ENCODE results near the gene TNFRSF4.

GRCh38 chr1:1259119-1259488, 45.2 kb upstream of the TNFRSF4 start:
- TF ChIP-seq CTCF (conservative IDR thresholded peaks at IDR 0.05; ENCODE audit: low read length) (no peak), EZH2phosphoT487 (IDR thresholded peaks at IDR 0.05; ENCODE audit: borderline replicate concordance) (no peak)

All from Loucy (cell line).